Inferior parietal cortex (tissue), 1 donor: Measurements from ENCODE around the gene GLYR1.

Experiments
- DNase-seq: peaks from one replicate; pipeline ENCODE4 v3.0.0-alpha.2; 2016; ENCODE audit errors: extremely low spot score

Gene GLYR1

GRCh38 chr16:4880006-4880580 lies 33.0 kb upstream of the GLYR1 start:
- DNase-seq: no peak

GRCh38 chr16:4879049-4879448 lies 32.0 kb upstream of the GLYR1 start:
- DNase-seq: no peak

GRCh38 chr16:4877380-4877685 lies 30.2 kb upstream of the GLYR1 start:
- DNase-seq: no peak

- DNase-seq: no peak
These were observed 29.7 kb upstream of the GLYR1 start for GRCh38 chr16:4876646-4877379.

GRCh38 chr16:4874666-4875065 lies 27.6 kb upstream of the GLYR1 start:
- no peak for DNase-seq

GRCh38 chr16:4873091-4873490 lies 26.0 kb upstream of the GLYR1 start:
- DNase-seq: no peak

- no peak for DNase-seq
These were observed 24.0 kb upstream of the GLYR1 start for GRCh38 chr16:4871071-4871470.

- DNase-seq: no peak
These were observed 23.1 kb upstream of the GLYR1 start for GRCh38 chr16:4870138-4870671.

GRCh38 chr16:4869147-4869805 lies 22.2 kb upstream of the GLYR1 start:
- DNase-seq: no peak

- DNase-seq: no peak
These were observed 21.4 kb upstream of the GLYR1 start for GRCh38 chr16:4868535-4868934.

- no peak for DNase-seq
These were observed 20.9 kb upstream of the GLYR1 start for GRCh38 chr16:4868026-4868425.

- no peak for DNase-seq
These were observed 19.5 kb upstream of the GLYR1 start for GRCh38 chr16:4866586-4866985.

- no peak for DNase-seq
These were observed 18.3 kb upstream of the GLYR1 start for GRCh38 chr16:4865231-4865860.

GRCh38 chr16:4864728-4865127 lies 17.6 kb upstream of the GLYR1 start:
- DNase-seq: no peak

- no peak for DNase-seq
These were observed 15.6 kb upstream of the GLYR1 start for GRCh38 chr16:4862639-4863038.

GRCh38 chr16:4860727-4861342 lies 13.7 kb upstream of the GLYR1 start:
- DNase-seq: no peak

GRCh38 chr16:4859900-4860255 lies 12.8 kb upstream of the GLYR1 start:
- DNase-seq: no peak

GRCh38 chr16:4859190-4859899 lies 12.3 kb upstream of the GLYR1 start:
- DNase-seq: no peak

- DNase-seq: no peak
These were observed 8.7 kb upstream of the GLYR1 start for GRCh38 chr16:4855804-4856203.

GRCh38 chr16:4855371-4855770 lies 8.3 kb upstream of the GLYR1 start:
- no peak for DNase-seq

- DNase-seq: no peak
These were observed 5.3 kb upstream of the GLYR1 start for GRCh38 chr16:4852221-4852872.
